ENCODE measurements around the gene ST6GALNAC6.

The ST6GALNAC6 gene

GRCh38 chr9:127875306-127875966, 24.0 kb downstream of the ST6GALNAC6 start:
- DNase-seq (ENCODE audit: low spot score) (peak; percentile 49), ATAC-seq (ENCODE audit: low read depth) (no peak)
- TF ChIP-seq CTCF (IDR thresholded peaks at IDR 0.05; ENCODE audit: poor library complexity, severe bottlenecking) = no peak
- peak overlapping the region; percentile 9 for H3K27ac ChIP-seq (ENCODE audit: poor library complexity, severe bottlenecking)
- H3K9me3 ChIP-seq (ENCODE audit: severe bottlenecking) = no peaks in the 10 kb centered on the region
- peaks cover under 1% of the 10 kb centered on the region; the same call in 1 of the 2 replicates for H3K36me3 ChIP-seq (ENCODE audit: low read depth)
- no peak overlapping the region for H3K4me3 ChIP-seq (ENCODE audit: severe bottlenecking)
- H3K4me1 ChIP-seq (ENCODE audit: insufficient read depth, poor library complexity, severe bottlenecking) = peaks cover 11% of the 10 kb centered on the region
- no peaks in the 10 kb centered on the region for H3K27me3 ChIP-seq (ENCODE audit: insufficient read depth, poor library complexity, severe bottlenecking)

- ATAC-seq (ENCODE audit: low read depth) = peak; percentile 70
- H3K27me3 ChIP-seq (ENCODE audit: insufficient read depth, poor library complexity, severe bottlenecking) = no peaks in the 10 kb centered on the region
- no peak overlapping the region for H3K4me3 ChIP-seq (ENCODE audit: severe bottlenecking)
- TF ChIP-seq CTCF (IDR thresholded peaks at IDR 0.05; ENCODE audit: poor library complexity, severe bottlenecking) = no peak
- H3K36me3 ChIP-seq (ENCODE audit: low read depth) = peaks cover 4% of the 10 kb centered on the region; the same call in 1 of the 2 replicates
- no peak for DNase-seq (ENCODE audit: low spot score)
- H3K4me1 ChIP-seq (ENCODE audit: insufficient read depth, poor library complexity, severe bottlenecking) = peaks cover 11% of the 10 kb centered on the region
- H3K9me3 ChIP-seq (ENCODE audit: severe bottlenecking) = no peaks in the 10 kb centered on the region
- peak overlapping the region; percentile 9 for H3K27ac ChIP-seq (ENCODE audit: poor library complexity, severe bottlenecking)
Measured at GRCh38 chr9:127874301-127875221, 24.8 kb downstream of the ST6GALNAC6 start.

GRCh38 chr9:127873886-127874285, 25.5 kb downstream of the ST6GALNAC6 start:
- Histone ChIP-seq H3K27me3 (ENCODE audit: insufficient read depth, poor library complexity, severe bottlenecking) (no peaks in the 10 kb centered on the region), H3K27ac (ENCODE audit: poor library complexity, severe bottlenecking) (no peak overlapping the region), H3K9me3 (ENCODE audit: severe bottlenecking) (no peaks in the 10 kb centered on the region), H3K36me3 (ENCODE audit: low read depth) (peaks cover 4% of the 10 kb centered on the region; the same call in 1 of the 2 replicates), H3K4me3 (ENCODE audit: severe bottlenecking) (no peak overlapping the region), H3K4me1 (ENCODE audit: insufficient read depth, poor library complexity, severe bottlenecking) (peaks cover 11% of the 10 kb centered on the region)
- TF ChIP-seq CTCF (IDR thresholded peaks at IDR 0.05; ENCODE audit: poor library complexity, severe bottlenecking) = no peak
- ATAC-seq (ENCODE audit: low read depth) = no peak
- no peak for DNase-seq (ENCODE audit: low spot score)

GRCh38 chr9:127873223-127873691, 26.1 kb downstream of the ST6GALNAC6 start:
- peaks cover 11% of the 10 kb centered on the region for H3K4me1 ChIP-seq (ENCODE audit: insufficient read depth, poor library complexity, severe bottlenecking)
- H3K4me3 ChIP-seq (ENCODE audit: severe bottlenecking) = no peak overlapping the region
- H3K27me3 ChIP-seq (ENCODE audit: insufficient read depth, poor library complexity, severe bottlenecking) = no peaks in the 10 kb centered on the region
- DNase-seq (ENCODE audit: low spot score) = no peak
- TF ChIP-seq CTCF (IDR thresholded peaks at IDR 0.05; ENCODE audit: poor library complexity, severe bottlenecking) = no peak
- no peak for ATAC-seq (ENCODE audit: low read depth)
- H3K9me3 ChIP-seq (ENCODE audit: severe bottlenecking) = no peaks in the 10 kb centered on the region
- H3K36me3 ChIP-seq (ENCODE audit: low read depth) = peaks cover 4% of the 10 kb centered on the region; the same call in 1 of the 2 replicates
- no peak overlapping the region for H3K27ac ChIP-seq (ENCODE audit: poor library complexity, severe bottlenecking)
